GM19099 (cell line): Measurements from ENCODE around the gene XIAP.

Experiments used
- POLR2A ChIP-seq: IDR thresholded peaks from 3 replicates; pipeline ENCODE4 v1.6.1; 2011; ENCODE audit warnings: low read depth; ENCODE audit not compliant: insufficient read length; ENCODE audit errors: extremely low read depth

Gene XIAP

DNA sequence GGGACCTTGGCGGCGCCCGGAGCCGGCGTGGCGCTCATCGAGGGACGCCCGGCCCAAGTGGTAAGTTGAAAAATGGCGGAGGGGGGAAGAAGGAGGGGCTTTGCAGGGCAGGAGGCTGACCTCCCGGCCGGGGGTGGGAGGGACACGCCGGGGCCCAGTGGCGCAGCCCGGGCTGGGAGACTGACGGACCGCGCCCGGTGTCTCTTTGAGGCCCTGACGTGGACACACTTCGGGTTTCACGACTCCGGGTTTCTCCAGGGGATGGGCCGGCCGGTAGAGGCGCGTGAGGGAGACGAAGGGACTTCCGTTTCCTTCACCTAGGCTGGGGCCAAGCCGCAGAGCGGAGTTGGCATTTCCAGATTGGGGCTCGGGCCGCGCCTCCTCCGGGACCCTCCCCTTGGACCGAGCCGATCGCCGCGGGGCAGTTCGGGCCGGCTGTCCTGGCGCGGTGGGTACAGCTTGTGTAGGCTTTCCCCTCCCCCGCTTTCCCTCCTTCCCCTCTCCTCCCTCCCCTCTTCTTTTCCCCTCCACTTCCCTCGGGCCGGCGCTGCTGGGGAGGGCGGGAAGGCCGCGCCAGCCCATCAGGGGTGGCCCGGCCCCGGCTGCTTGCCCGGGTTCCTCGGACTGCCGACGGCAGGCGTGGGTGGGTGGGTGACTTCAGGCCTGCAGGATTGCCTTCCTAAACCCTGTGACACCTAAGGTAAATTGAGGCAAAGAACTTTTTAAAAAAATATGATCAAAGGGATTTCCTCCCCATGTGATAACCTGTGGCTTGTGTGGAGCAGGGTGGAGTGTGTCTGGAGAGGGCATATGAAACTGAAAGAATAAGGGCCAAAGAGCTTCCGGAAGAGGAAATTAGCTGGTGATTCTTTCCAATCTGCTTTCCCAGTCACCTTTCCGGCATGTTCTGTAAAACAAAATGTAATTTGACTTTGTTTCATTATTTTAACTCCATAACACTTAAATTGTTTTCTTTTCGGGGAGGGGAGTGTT lies at the start of gene XIAP:
Gene XIAP (plus strand): TSS at position 208 of the 993 bp plus-strand sequence. CDS start 25,610 bp downstream, outside the sequence.
- TF ChIP-seq POLR2A = peak; percentile 65

DNA sequence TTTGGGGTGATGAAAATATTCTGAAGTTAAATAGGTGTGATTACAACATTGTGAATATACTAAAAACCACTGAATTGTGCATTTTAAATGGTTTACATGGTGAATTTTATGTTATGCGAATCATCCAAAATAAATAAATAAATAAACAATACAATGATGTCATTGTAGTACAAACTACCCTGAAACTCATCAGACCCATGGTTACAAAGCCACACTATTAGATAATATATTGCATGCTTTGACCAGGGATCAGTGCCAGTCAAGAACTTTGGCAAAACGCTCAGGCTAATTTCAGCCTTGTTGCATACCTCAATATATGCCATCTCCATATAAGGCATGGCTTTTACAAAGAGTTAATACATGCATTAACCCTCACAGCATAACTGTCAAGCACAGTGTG lies 45.5 kb upstream of the XIAP start:
- no peak for TF ChIP-seq POLR2A

DNA sequence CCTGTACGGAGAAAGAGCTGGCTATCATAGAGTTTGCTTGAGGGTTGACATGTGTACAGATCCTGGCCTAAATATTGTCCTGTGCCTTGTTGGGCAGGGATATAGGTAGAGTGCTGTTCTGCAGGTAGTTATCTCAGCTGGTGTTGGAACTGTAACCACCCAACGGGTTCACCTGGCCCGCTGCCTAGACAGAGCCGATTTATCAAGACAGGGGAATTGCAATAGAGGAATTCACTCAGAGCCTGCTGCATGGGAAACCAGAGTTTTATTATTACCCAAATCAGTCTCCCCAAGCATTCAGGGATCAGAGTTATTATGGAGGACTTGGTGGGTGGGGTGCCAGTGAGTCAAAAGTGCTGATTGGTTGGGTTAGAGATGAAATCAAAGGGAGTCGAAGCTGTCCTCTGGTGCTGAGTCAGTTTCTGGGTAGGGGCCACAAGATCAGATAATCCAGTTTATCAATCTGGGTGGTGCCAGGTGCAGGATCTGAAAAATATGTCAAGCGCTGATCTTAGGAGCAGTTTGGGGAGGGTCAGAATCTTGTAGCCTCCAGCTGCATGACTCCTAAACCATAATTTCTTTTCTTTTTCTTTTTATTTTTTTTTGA lies 42.5 kb upstream of the XIAP start:
- no peak for TF ChIP-seq POLR2A

DNA sequence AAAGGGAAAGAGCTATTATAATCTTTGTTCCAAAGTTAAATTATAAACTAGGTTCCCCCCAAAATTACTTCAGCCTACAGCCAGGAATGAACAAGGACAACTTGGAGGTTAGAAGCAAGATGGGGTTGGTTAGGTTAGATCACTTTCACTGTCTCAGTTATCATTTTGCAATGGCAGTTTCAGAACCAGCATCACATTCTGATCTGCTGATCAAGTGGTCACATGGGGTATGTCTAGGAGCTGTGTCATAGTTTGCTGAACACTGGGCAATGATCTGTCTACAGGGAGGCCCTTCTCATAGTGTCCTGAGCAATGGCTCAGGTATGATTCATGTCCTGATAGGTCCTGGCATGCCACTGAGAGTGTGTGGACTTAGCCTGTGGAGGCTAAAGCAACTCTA lies 41.6 kb upstream of the XIAP start:
- TF ChIP-seq POLR2A = no peak

DNA sequence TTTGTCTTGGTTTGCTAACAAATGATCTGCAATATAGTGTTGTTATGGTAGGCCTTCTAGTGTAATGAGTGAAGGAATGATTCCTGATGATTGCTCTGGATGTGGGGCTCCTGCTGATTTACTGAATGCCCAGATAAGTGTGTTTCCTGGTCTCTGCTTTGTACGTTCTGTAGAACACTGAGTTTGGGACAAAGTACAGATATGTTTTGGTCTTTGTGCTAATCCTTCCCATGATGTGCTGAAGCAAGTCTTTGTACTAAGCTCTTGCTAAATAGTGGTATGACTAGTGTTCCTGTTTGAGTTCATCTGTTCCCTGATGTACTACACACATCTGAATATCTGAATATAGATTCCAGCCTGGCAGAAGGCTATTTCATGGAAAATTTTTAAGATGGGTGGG lies 36.9 kb upstream of the XIAP start:
- TF ChIP-seq POLR2A = no peak

DNA sequence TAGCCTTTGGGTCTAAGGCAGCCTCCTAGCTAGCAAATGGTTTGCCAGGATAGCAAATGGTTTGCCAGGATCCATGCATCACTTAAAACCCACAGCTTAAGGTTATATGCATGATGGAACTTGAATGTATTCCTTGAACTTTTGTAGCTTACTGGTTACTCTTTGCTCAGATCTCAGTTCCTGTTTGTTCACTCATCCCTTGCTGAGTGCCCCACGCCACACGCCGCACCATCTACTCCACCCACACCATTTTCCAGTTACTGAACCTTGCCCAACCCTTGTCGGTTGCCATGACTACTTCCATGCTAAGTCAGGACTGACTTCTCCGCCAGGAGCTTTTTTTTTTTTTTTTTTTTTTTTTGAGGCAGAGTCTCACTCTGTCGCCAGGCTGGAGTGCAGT lies 29.5 kb upstream of the XIAP start:
- TF ChIP-seq POLR2A = no peak

DNA sequence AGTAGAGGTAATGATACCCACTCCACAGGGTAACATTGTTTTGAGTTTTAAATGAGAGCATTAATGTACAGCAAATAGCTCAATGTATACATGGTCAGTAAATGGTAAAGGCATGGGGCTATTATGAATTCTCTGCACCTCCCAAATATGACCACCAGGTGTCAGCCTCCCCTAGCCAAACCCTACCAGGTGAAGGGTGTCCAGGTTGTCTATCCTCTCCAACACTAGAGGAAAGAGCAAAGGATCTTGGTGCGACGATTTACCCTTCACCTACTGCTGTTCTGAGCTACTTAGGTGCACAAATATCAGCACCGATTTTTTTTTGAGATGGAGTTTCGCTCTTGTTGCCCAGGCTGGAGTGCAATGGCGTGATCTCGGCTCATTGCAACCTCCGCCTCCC lies 26.5 kb upstream of the XIAP start:
- TF ChIP-seq POLR2A = no peak

DNA sequence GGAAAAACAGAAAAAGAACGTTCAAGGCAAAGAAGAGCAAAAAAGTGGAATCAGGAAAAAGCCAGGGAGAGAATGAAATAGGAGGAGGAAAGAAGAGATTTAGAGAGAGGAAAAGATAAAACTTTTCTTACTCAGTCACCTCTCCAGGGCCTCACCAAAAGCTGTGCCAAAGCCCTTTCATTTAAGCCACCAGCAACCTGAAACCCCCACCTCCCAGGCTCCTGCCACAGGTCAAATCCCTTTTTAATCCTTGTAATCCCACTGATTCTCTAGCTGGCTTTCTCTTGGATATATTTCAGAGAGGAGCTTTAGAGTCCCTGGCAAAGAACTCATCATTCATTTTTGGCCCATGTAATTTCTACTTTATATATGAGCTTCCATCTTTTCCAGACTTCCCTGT lies 25.7 kb upstream of the XIAP start:
- TF ChIP-seq POLR2A = no peak

DNA sequence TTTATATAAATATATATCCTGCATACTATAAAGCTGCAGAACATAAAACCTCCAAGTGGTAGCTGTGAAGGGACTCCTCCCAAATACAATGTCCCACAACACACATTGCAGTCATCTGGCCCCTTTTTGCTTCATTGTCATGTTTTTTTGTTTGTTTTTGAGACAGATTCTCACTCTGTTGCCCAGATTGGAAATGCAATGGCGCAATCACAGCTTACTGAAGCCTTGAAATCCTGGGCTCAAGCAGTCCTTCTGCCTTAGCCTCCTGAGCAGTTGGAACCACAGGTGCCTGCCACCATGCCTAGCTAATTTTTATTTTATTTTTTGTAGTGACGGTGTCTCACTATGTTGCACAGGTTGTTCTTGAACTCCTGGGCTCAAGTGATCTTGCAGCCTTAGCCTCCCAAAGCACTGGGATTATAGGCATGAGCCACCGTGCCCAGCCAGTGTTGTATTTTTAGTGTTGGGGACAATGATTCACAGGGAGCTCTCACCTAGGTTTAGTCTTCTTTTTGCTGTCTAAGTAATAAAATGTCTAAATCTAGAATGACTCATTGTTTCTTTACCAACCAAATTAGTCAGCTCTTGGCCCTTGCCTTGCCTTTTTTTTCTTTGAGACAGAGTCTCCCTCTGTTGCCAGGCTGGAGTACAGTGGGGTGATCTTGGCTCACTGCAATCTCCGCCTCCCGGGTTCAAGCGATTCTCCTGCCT lies 24.0 kb upstream of the XIAP start:
- TF ChIP-seq POLR2A = no peak

DNA sequence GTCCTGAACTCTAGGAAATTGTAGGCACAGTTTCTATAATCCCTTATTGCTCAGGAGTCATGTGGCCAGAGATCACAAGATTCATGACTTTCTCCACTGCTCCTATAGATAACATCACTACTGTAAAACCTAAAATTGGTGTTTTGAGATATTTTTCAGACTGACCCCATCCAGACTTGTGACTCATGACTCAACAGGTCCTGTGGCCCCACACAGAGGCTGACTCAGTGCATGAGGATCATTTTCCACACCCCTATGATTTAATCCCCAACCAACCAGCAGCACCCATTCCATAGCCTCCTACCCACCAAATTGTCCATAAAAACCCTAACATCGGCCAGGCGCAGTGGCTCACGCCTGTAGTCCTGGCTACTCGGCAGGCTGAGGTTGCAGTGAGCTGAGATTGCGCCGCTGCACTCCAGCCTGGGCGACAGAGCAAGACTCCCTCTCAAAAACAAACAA lies 13.2 kb upstream of the XIAP start:
- no peak for TF ChIP-seq POLR2A

DNA sequence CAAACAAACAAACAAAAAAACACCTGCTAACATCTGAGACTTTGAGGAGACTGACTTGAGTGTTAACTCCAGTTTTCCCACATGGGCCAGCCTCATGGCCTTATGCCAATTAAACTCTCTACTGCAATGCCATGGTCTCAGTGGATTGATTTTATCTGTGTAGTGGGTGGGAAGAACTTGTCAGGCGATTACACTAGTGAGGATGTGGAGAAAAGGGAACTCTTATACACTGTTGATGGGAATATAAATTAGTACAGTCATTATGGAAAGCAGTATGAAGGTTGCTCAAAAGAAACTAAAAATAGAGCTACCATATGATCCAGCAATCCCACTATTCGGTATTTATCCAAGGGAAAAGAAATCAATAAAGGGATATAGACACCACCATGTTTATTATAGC lies 12.8 kb upstream of the XIAP start:
- no peak for TF ChIP-seq POLR2A

DNA sequence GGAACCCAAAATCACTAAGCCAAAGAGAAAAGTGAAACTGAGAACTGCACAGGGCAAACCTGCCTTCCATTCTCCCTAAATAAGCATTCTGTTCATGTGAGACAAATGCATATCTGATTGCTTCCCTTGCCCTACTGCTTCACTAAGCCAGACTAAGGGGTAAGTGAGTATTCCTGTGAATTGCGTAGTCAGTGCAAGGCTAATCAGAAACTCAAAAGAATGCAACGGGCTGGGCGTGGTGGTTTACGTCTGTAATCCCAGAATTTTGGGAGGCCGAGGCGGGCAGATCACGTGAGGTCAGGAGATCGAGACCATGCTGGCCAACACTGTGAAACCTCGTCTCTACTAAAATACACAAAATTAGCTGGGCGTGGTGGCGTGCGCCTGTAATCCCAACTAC lies 10.8 kb upstream of the XIAP start:
- TF ChIP-seq POLR2A = no peak

DNA sequence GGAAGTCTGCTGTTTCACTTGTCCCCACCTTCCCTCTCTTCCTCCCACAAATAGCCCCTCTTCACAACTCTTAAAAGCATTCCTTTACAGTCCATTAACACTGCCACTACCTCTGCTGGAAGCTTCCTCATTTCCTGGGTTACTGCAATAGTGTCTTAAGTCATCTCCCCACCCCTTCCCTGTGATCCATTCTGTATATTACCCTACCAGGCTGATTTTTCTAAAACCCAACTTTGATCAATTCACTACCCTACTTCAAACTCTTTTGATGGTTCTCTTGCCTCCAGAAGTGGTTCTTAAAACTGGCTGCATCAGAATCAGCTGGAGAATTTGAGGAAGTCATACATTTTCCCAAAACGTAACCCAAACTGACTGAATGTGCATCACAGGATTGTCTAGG lies 8.8 kb upstream of the XIAP start:
- no peak for TF ChIP-seq POLR2A

DNA sequence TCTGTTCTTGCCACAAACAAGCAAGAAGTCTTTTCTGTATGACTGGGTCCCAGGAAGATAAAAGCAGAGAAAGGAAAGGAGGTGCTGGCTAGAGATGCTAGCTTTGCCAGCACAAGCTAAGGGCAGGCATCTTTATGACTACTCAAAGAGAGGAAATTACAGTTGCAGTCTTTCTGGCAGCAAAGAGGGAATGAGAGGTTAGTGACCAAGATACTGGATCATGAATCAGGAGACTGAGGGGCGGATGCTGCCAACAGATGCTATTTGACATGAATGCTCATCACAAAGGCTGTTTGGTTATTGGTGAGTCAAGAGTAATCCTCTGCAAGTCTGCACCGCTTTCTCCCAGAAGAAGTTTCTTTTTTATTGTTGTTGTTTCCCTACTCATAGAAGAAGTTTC lies 5.5 kb upstream of the XIAP start:
- no peak for TF ChIP-seq POLR2A

DNA sequence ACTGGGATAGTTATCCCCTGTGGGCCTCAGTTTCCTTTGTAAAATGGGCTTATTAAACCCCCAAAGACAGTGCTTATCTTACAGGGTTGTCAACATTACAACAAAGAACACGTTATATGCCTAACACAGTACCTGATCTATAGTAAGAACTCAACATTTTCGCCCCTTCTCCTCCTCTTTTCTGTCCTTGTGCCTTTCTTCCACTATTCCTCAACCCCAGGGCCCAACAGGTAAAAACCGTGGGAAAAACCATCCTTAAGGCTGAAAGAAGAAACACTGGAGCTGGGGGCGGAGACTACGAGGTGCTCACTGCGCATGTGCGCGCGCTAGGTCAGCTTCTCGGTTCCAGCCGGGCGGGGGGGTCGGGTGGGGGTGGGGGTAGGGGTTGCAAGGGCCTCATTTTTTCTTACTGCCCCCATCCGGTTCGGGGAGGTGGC lies 426 bp upstream of the XIAP start:
- no peak for TF ChIP-seq POLR2A
